Tibial artery (tissue), 4 donors: ENCODE results near the gene EIF3B.
"Not testable (repeated sequence)": the region's sequence is repeated elsewhere in the genome, so short reads cannot be mapped to it uniquely, and the experiment has no call there.

ENCODE experiments used
- DNase-seq, 2 donors: peaks; one replicate each; pipeline ENCODE4 v3.0.0-alpha.2; 2019
- H3K27ac ChIP-seq, 2 donors: fragments of 200-600 bp; sonication (generic) in 1 of 2; 1 replicate in 1 of 2; 2 replicates in 1 of 2; pipeline ENCODE4 v1.5.1; 2018 to 2019; ENCODE audit warnings: mild to moderate bottlenecking in 1 of 2
- H3K27me3 ChIP-seq, 2 donors: fragments of 200-600 bp; sonication (generic) in 1 of 2; one replicate each; pipeline versions ENCODE4 v1.5.1 to v1.6.0; 2016 to 2019
- H3K36me3 ChIP-seq, 3 donors: fragments of 200-600 bp; sonication (generic) in 2 of 3; one replicate each; pipeline ENCODE4 v1.5.1; 2016 to 2019; ENCODE audit warnings: mild to moderate bottlenecking in 2 of 3
- H3K4me1 ChIP-seq, 4 donors: fragments of 200-600 bp; sonication (generic) in 2 of 4; 1 replicate in 3 of 4; 2 replicates in 1 of 4; pipeline ENCODE4 v1.5.1; 2016 to 2019
- H3K4me3 ChIP-seq, 2 donors: fragments of 200-600 bp; sonication (generic) in 1 of 2; 1 replicate in 1 of 2; 2 replicates in 1 of 2; pipeline ENCODE4 v1.5.1; 2018 to 2019; ENCODE audit warnings: mild to moderate bottlenecking in 2 of 2
- H3K9me3 ChIP-seq, 3 donors: fragments of 200-600 bp; sonication (generic) in 1 of 3; one replicate each; pipeline ENCODE4 v1.5.1; 2016 to 2019
- CTCF ChIP-seq, 2 experiments: fragments of 200-600 bp in 1 of 2; fragments of 450-650 bp in 1 of 2; IDR thresholded peaks; one replicate each; pipeline ENCODE4 v1.5.1; 2017 to 2019; ENCODE audit warnings: antibody characterized with exemption in 2 of 2, mild to moderate bottlenecking in 1 of 2, moderate library complexity in 1 of 2
- intact Hi-C: fragments of 100-400 bp; cut with DNase I; formaldehyde crosslinking; loops from one replicate; pipeline ENCODE4 v1.15.0; 2023; ENCODE audit warnings: low total_unique reads

The EIF3B gene

DNA sequence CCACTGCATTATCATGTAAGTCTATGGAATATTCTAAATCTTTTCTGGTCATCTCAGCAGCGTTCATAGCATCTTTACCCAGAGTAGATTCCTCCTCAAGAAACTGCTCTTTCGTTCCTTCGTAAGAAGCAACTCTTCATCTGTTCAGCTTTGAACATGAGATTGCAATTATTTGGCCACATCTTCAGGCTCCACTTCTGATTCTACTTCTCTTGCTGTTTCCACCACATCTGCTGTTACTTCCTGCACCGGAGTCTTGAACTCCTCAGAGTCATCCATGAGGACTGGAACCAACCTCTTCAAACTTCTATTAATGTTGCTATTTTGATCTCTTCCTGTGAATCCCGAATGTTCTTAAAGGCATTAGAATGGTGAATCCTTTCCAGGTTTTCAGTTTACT lies 61.4 kb downstream of the EIF3B start:
- Histone ChIP-seq H3K36me3 (no peaks in the 10 kb centered on the region), H3K27ac (no peak overlapping the region), H3K27me3 (no peaks in the 10 kb centered on the region), H3K9me3 (no peaks in the 10 kb centered on the region), H3K4me1 (peaks cover 0 to 51% (median 19%) of the 10 kb centered on the region in 4 donors), H3K4me3 (no peak overlapping the region)
- TF ChIP-seq CTCF (IDR thresholded peaks at IDR 0.05), result no peak
- intact Hi-C loops, result no loop called here
- DNase-seq, result no peak

GRCh38 chr7:2416650-2417049 lies 62.0 kb downstream of the EIF3B start:
- H3K4me1 ChIP-seq, result peaks cover 0 to 45% (median 18%) of the 10 kb centered on the region in 4 donors
- no peak for DNase-seq
- no peak overlapping the region for H3K4me3 ChIP-seq
- no peaks in the 10 kb centered on the region for H3K27me3 ChIP-seq
- H3K27ac ChIP-seq, result no peak overlapping the region
- TF ChIP-seq CTCF (IDR thresholded peaks at IDR 0.05), result no peak
- intact Hi-C loops, result no loop called here
- no peaks in the 10 kb centered on the region for H3K9me3 ChIP-seq
- H3K36me3 ChIP-seq, result no peaks in the 10 kb centered on the region

DNA sequence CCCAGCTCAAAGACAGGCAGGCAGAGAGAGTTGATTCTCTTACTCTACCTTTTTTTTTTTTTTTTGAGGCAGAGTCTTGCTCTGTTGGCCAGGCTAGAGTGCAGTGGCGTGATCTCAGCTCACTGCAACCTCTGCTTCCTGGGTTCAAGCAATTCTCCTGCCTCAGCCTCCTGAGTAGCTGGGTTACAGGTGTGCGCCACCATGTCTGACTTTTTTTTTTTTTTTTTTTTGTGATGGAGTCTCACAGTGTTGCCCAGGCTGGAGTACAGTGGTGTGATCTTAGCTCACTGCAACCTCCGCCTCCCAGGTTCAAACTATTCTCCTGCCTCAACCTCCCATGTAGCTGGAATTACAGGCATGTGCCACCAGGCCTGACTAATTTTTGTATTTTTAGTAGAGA lies 62.6 kb downstream of the EIF3B start:
- H3K27me3 ChIP-seq, H3K9me3 ChIP-seq, intact Hi-C loops, H3K36me3 ChIP-seq, H3K4me3 ChIP-seq, DNase-seq: not testable (repeated sequence)
- H3K27ac ChIP-seq, result peak overlapping the region in 1 of 2 donors; percentile 39
- peaks cover 0 to 40% (median 16%) of the 10 kb centered on the region in 4 donors for H3K4me1 ChIP-seq

- Histone ChIP-seq H3K4me3 (no peak overlapping the region), H3K27me3 (no peaks in the 10 kb centered on the region), H3K36me3 (peaks cover 0 to 4% (median 0%) of the 10 kb centered on the region in 3 donors), H3K27ac (peak overlapping the region in 1 of 2 donors; percentile 39), H3K9me3 (no peaks in the 10 kb centered on the region), H3K4me1 (peaks cover 0 to 31% (median 8%) of the 10 kb centered on the region in 4 donors)
- intact Hi-C loops, result no loop called here
- TF ChIP-seq CTCF (IDR thresholded peaks at IDR 0.05), result no peak
- DNase-seq, result peak in 1 of 2 donors; percentile 71
Measured at GRCh38 chr7:2417981-2418481, 63.4 kb downstream of the EIF3B start.

DNA sequence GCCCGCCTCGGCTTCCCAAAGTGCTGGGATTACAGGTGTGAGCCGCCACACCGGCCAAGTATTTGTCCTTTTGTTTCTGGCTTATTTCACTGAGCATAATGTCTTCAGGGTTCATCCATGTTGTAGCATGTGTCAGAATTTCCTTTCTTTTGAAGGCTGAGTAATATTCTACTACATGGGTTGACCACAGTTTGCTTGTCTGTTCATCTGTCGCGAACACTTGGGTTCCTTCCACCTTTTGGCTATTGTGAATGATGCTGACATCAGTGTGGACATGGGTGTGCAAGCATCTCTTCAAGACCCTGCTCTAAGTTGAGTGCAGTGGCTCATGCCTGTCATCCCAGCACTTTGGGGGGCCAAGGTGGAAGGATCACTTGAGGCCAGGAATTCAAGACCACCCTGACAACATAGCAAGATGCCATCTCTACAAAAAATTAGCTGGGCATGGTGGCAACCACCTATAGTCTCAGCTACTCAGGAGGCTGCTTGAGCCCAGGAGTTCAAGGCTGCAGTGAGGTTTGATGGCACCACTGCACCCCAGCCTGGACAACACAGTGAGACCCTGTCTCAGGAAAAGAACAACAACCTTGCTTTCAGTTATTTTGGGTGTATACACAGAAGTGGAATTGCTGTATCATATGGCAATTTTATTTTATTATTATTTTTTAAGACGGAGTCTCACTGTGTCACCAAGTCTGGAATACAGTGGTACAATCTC lies 65.7 kb downstream of the EIF3B start:
- H3K4me1 ChIP-seq, result peaks cover 0 to 16% (median 5%) of the 10 kb centered on the region in 4 donors
- H3K9me3 ChIP-seq, result no peaks in the 10 kb centered on the region
- DNase-seq, result no peak
- no peak for TF ChIP-seq CTCF (IDR thresholded peaks at IDR 0.05)
- intact Hi-C loops, result no loop called here
- H3K4me3 ChIP-seq, result no peak overlapping the region
- H3K27me3 ChIP-seq, result no peaks in the 10 kb centered on the region
- peaks cover 0 to 4% (median 0%) of the 10 kb centered on the region in 3 donors for H3K36me3 ChIP-seq
- no peak overlapping the region for H3K27ac ChIP-seq

GRCh38 chr7:2421943-2422310 lies 67.3 kb downstream of the EIF3B start:
- H3K27ac ChIP-seq, result no peak overlapping the region
- no peaks in the 10 kb centered on the region for H3K27me3 ChIP-seq
- DNase-seq, result no peak
- H3K9me3 ChIP-seq, result no peaks in the 10 kb centered on the region
- intact Hi-C loops, result no loop called here
- peaks cover 0 to 16% (median 5%) of the 10 kb centered on the region in 4 donors for H3K4me1 ChIP-seq
- peaks cover 0 to 4% (median 0%) of the 10 kb centered on the region in 3 donors for H3K36me3 ChIP-seq
- no peak overlapping the region for H3K4me3 ChIP-seq
- no peak for TF ChIP-seq CTCF (IDR thresholded peaks at IDR 0.05)
